Stimulated activated CD8-positive, alpha-beta memory T cell treated with anti-CD3 and anti-CD28 coated beads, Interleukin-7, amount 100 ng/mL, for 48 hours (primary cell): ENCODE results near the gene SNX25.
A peak's percentile ranks its signal among the peaks of the same experiment; 100 is the strongest.

Experiments used
- DNase-seq, 2 donors: peaks; one replicate each; pipeline ENCODE4 v3.0.0-alpha.2; 2020; ENCODE audit warnings: low read depth in 1 of 2; ENCODE audit errors: extremely low read depth in 1 of 2

SNX25 gene

GRCh38 chr4:185370268-185370949 is 161.0 kb downstream of the SNX25 start:
- DNase-seq: no peak

- no peak for DNase-seq
Observed at GRCh38 chr4:185371702-185372101, 162.3 kb downstream of the SNX25 start.

DNA sequence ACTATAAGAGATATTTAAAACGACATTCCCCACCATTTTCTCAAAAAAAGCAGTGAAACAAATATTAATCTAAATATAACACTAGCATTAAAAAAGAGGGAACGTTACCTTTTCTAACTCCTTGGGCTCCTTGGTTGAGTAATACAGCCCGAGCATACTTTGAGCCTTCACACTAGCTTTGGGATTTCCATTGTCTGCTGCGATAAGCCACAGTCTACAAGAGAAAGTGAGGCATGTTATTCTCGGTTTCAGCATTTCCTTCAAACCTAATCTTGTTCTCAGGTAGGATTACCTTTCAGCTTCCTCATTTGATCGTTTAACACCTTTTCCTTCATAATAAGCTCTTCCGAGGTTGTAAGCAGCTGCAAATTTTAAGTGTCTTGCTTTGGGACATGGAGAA is 164.6 kb downstream of the SNX25 start:
- no peak for DNase-seq

DNA sequence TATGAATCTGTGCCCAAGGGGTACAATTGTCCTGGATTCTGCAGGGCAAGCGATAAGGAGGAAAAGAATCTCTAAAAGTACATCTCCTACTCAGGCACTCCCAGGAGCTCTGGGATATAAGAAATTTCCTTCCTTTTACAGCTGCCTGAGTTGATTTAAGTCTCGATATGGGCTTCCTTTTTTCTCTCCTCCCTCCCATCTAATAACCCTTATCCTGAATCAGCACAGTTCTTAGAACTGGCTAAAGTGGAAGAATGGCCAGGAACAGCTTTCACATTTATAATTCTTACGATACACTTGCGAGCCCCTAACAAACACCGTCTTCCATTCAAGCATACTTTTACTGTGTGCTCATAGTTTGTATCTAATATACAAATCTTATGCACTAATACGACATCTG is 165.2 kb downstream of the SNX25 start:
- no peak for DNase-seq

DNA sequence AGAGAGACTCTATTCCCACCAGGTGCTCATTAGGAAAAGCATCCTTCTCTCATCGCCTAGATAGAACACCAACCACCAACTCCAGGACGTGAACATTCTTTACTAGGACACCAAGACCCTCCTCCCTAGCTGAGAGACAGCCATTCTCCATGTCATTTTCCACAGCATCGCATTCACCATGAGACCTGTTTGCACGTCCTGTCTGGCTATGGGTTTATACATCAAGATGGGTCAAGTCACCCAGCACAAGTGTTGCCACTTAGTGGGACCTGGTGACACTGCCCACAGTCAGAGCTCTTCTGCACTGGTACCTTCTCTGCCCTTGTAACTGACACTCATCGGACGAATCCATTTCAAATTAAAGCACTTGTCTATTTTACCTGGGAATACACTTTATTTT is 168.9 kb downstream of the SNX25 start:
- no peak for DNase-seq

GRCh38 chr4:185379326-185380295 is 170.2 kb downstream of the SNX25 start:
- DNase-seq: no peak

DNA sequence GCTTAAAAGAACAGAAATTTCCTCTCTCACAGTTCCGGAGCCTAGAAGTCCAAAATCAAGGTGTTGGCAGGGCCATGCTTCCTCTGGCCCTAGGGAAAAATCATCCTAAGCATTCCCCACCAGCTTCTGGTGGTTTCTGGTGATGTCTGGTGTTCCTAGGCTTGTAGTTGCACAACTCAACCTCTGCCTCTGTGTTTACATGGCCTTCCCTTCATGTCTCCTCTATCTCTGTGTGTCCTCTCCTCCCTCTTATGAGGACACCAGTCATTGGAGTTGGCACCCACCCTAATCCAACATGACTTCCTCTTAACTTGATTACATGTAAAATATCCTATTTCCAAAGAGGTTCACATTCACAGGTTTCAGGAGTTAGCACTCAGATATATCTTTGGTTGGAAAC is 170.9 kb downstream of the SNX25 start:
- no peak for DNase-seq

- no peak for DNase-seq
Observed at GRCh38 chr4:185381288-185382196, 172.1 kb downstream of the SNX25 start.

DNA sequence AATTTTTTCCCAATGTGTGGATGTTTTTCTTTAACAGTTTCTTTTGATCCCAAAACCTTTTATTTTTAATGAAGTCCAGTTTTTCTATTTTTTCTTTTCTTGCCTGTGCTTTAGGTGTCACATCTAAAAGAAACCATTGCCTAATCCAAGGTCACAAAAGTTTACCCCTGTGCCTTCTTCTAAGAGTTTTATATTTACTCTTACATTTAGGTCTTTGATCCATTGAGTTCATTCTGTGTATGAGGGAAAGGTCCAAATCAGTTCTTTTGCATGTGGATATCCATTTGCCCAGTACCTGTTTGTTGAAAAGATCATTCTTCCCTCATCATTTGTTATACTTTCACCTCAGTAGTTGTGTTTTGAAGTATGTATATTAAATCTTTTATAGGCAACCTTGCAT is 173.4 kb downstream of the SNX25 start:
- no peak for DNase-seq

- DNase-seq: no peak
Observed at GRCh38 chr4:185383451-185383850, 174.1 kb downstream of the SNX25 start.

DNA sequence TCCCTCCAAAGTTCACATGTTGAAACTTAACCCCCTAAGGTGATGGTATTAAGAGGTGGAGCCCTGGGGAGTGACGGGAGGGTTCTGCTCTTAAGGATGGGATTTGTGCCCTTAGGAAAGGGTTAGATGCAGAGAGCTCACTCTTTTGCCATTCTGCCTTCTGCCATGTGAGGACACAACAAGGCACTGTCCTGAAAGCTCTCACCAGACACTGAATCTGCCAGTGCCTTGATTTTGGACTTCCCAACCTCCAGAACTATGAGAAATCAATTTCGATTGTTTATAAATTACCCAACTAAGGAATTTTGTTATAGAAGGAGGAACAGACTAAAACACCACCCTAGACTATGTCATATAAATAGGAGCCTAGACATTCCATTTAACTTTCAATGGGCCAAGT is 174.7 kb downstream of the SNX25 start:
- no peak for DNase-seq

DNA sequence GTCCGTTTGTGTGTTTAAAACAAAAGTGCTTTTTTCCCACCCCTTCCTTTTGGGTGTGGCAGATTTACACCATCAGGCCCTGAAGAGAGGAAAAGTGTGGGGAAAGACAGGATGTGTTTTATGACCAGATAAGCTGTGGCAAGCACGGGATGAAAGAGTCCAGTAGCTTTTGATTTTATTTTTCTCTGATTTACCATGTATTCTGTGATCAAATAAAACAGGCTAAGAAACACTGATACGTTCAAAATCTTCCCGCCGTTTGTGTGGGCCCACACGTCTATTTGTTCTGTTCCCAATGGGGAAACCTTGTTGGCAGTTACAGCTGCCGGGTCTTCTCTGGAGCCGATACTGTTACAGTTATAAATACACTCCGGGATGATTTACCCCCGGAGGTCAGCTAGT is 175.5 kb downstream of the SNX25 start:
- DNase-seq: no peak

DNA sequence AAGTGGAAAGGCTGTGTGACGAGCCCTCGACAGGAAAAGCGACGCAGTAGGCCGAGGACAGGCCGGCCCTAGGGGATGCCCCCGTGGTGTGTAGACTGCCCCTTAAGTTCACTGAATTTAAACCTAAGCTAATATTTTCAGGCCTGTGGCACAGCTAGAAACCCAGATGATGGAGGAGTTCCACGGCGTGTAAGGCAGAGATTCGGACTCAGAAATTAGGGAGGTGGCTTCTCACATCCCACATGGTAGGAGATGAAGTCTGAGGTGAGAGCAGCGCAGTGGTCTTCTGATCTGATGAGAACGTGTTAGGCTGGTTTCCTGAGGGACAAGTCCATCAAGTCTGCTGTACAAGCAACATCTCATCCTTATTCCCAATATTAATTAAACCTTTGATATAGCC is 178.6 kb downstream of the SNX25 start:
- no peak for DNase-seq

- DNase-seq: no peak
Observed at GRCh38 chr4:185390941-185391340, 181.5 kb downstream of the SNX25 start.

GRCh38 chr4:185392156-185392555 is 182.8 kb downstream of the SNX25 start:
- no peak for DNase-seq

DNA sequence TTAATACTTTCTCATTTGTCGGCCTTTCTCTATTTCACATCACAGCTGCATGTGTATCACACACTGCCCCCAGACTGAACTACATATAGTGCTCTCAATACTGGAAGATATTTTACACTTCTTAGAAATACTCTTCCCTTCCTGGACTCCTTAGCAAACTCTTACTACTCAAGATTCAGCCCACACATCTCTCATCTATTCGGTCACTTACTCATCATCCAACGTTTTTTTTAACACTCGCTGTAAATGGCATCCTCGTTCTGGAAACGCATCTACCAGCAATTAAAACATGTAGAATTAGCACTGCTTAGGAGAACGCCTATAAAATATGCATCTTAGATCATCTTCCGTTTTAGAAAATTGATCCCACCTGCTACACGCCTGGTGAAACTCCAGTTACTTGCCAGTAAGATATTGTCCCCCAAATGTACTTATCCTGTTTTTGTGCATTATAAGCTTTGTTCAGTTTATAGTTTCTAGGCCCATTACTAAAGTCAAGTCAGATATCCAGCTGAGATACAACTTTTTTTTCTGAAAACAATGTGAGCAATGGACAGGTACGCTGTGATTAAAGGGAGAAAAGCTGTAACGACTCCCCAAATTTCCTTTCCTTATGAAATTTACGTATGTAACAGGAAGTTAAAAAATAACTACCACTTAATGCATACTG is 185.3 kb downstream of the SNX25 start:
- no peak for DNase-seq

DNA sequence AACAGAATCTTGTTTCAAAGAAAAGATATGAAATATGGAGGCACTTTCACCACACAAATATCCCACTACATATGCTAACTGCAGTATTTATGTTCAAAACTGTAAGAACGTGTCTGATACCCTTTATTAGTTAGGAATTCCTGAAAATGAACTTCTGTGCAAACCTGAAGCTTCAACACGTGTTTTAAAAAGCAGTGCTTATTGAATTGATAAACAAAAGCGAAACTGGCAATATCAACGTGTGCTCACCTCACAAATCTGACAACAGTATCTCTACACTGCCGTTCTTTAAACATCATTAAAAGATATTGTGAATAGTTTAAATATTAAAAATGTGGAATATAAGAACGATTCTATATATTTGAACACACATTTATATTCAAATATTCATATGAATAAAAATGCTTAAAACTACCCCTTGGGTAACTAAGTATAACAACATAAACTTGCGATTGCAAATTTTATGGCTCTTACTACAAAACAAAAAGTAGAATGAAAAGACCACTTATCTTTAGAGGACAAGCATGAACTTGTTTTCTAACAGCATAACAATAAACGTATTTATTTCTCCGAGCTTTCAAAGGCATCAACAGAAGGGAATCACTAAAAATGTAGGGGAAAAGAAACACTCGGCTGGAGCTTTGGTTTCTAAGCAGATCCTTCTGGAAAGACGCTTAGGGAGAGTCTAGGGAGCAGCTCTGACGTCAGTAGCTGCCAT is 186.0 kb downstream of the SNX25 start, which contains the start of gene LRP2BP:
TSS of gene LRP2BP (minus strand) at position 687 of the 718 bp plus-strand sequence. CDS start 17,738 bp downstream, outside the sequence.
- DNase-seq: no peak

- DNase-seq: peak; percentile 89 to 98
Observed at GRCh38 chr4:185395956-185396723, 186.7 kb downstream of the SNX25 start.
